Measurements from ENCODE around the gene GJD2.

DNA sequence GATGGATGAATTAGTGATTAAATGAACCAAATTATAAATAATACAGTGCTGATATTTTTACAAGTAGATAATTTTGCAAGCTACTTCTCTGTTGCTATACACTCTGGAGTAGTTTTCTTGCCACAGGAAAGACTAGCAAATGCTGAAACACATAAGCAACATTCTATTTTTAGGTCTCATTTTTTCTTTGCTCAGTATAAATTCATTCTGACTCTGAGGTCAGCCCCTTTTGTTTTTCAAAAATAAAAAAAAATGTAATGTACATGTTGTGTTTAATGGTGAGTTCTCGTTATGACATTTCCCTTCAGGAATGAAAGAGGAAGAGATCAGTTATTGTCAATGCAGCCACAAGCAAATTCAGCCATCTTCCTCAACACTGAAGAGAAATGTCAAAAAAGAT lies 24.9 kb downstream of the GJD2 start:
- TF ChIP-seq, protein P1, sequence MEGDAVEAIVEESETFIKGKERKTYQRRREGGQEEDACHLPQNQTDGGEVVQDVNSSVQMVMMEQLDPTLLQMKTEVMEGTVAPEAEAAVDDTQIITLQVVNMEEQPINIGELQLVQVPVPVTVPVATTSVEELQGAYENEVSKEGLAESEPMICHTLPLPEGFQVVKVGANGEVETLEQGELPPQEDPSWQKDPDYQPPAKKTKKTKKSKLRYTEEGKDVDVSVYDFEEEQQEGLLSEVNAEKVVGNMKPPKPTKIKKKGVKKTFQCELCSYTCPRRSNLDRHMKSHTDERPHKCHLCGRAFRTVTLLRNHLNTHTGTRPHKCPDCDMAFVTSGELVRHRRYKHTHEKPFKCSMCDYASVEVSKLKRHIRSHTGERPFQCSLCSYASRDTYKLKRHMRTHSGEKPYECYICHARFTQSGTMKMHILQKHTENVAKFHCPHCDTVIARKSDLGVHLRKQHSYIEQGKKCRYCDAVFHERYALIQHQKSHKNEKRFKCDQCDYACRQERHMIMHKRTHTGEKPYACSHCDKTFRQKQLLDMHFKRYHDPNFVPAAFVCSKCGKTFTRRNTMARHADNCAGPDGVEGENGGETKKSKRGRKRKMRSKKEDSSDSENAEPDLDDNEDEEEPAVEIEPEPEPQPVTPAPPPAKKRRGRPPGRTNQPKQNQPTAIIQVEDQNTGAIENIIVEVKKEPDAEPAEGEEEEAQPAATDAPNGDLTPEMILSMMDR (IDR thresholded peaks at IDR 0.05) = no peak
- TF ChIP-seq POLR2A (IDR thresholded peaks at IDR 0.05) (no peak), EP300 (IDR thresholded peaks at IDR 0.05; ENCODE audit: low read depth) (no peak), POLR2AphosphoS5 (IDR thresholded peaks at IDR 0.05) (no peak)
